Measurements from ENCODE around the gene DDB1. TPM values are rescaled to one million over a fixed set of nuclear protein-coding genes. Genes with fewer than 3 reads are reported as not detected.
"Not testable (repeated sequence)": the region's sequence is repeated elsewhere in the genome, so short reads cannot be mapped to it uniquely, and the experiment has no call there.

The DDB1 gene
- total RNA-seq, 1 donor from 2014 or later: 243 TPM

DNA sequence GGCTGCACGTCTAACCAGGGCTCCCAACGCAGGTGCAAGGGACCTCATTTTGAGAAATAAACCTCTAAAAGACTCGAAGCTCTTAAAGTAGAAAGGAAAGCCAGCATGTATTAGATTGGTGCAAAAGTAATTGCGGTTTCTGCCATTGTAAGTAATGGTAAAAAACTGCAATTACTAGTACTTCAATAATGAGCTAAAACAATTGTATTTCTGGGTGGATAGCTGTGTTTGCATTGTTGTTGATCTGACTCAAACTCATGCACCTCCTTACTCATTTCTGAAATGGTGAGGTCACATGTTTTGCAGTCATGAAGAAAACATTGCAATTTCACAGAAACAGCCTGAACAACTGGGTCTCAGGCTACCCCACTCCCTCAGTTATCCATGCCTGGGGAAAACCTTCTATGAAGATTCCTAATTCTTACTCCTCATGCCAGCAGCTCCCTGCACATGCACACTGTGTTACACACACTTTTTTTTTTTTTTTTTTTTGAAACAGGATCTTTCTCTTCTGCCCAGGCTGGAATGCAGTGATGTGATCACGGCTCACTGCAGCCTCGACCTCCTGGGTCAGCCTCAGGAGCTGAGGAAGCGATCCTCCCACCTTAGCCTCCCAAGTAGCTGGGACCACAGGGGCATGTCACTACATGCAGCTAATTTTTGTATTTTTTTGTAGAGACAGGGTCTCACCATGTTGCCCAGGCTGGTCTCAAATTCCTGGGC lies 62.4 kb downstream of the DDB1 start:
- DNase-seq (ENCODE audit: low spot score): no peak

GRCh38 chr11:61268588-61269250 lies 64.2 kb downstream of the DDB1 start:
- no peak for DNase-seq (ENCODE audit: low spot score)

GRCh38 chr11:61267437-61267841 lies 65.5 kb downstream of the DDB1 start:
- no peak for DNase-seq (ENCODE audit: low spot score)

- DNase-seq (ENCODE audit: low spot score): no peak
Observed at GRCh38 chr11:61266602-61267001, 66.3 kb downstream of the DDB1 start.

GRCh38 chr11:61265357-61265756 lies 67.5 kb downstream of the DDB1 start:
- DNase-seq (ENCODE audit: low spot score): no peak

DNA sequence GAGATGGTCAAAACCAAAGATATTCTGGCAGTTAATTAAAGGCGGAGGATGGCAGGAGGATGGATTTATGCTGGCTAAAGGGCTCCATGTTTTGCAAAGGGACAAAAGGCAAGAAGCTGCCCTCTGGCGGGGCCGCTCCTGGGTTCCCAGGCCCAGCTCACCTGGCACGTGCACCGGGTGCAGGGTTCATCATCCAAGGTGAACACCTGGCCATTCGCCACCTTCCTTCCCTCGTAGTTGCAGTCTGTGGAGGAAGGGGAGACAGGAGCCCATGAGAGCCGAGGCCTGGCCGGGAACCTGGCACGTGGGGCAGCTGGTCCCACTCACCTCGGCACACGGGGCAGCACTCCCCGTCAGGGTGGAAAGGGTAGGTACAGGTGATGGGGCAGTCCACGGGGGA lies 68.1 kb downstream of the DDB1 start:
- DNase-seq (ENCODE audit: low spot score): no peak

- no peak for DNase-seq (ENCODE audit: low spot score)
Observed at GRCh38 chr11:61264371-61264770, 68.5 kb downstream of the DDB1 start.

DNA sequence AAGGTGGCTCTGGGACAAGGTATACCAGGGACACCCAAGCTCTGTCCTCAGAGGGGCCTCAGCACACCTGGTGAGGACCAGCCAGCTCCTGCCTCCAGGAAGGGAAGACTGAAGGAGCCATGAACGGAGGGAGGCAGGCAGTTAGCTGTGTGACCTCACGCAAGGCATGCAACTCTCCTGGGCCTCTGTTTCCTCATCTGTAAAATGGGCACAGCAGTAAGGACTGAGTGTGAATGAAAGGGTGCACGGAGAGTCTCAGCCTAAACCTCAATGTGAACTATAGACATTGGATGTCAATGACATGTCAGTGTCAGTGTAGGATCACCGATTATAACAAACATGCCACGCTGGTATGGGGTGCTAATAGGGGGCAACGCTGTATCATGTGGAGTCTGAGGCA lies 73.5 kb downstream of the DDB1 start:
- DNase-seq (ENCODE audit: low spot score): no peak

DNA sequence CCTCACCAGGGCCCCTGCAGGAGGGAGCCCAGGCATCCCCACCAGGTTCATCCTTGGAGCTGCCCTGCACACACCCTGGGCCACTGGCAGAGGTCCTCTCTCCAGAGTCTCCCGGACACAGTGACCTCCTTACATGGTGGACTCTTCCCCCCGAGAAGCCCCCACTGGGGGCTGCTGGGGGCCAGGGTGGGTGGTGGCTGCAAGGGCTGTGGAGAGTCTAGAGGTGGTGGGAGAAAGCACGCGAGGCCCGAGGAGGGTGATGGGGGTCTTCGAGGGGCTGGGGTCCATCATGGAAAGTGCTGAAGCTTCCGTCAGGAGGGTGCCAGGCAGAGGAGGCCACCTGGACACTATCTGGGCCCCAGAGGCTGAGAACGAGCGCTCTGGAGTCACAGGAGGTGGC lies 74.4 kb downstream of the DDB1 start:
- DNase-seq (ENCODE audit: low spot score): no peak

DNA sequence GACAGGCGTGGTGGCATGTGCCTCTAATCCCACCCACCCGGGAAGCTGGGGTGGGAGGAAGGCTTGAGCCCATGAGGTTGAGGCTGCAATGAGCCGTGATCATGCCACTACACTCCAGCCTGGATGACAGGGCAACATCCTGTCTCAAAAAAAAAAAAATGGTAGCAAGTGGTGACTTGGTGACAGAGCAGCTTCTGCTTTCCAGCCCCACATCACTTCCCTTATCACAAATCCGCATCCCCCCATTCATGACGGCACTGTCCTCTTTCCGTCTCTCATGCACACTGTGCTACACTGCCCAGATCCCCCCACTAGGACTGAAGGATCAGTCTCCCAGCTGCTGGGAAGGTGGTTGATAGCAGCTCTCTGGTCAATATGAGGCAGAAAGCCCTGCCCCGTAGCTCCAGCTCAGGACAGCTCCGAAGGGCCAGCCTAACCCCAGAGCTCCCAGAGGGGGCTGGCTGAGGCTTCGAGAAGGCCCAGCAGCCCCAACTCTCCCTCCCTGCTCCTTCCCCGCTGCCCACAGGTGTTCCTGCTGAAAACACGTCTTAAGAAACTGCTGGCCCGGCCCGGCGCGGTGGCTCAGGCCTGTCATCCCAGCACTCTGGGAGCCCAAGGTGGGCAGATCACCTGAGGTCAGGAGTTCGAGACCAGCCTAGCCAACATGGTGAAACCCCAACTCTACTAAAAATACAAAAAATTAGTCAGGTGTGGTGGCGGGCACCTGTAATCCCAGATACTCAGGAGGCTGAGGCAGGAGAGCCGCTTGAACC lies 76.0 kb downstream of the DDB1 start:
- DNase-seq (ENCODE audit: low spot score): no peak

- DNase-seq (ENCODE audit: low spot score): peak; percentile 35
Observed at GRCh38 chr11:61254403-61255025, 78.4 kb downstream of the DDB1 start.

GRCh38 chr11:61252332-61252731 lies 80.6 kb downstream of the DDB1 start:
- DNase-seq (ENCODE audit: low spot score): not testable (repeated sequence)

DNA sequence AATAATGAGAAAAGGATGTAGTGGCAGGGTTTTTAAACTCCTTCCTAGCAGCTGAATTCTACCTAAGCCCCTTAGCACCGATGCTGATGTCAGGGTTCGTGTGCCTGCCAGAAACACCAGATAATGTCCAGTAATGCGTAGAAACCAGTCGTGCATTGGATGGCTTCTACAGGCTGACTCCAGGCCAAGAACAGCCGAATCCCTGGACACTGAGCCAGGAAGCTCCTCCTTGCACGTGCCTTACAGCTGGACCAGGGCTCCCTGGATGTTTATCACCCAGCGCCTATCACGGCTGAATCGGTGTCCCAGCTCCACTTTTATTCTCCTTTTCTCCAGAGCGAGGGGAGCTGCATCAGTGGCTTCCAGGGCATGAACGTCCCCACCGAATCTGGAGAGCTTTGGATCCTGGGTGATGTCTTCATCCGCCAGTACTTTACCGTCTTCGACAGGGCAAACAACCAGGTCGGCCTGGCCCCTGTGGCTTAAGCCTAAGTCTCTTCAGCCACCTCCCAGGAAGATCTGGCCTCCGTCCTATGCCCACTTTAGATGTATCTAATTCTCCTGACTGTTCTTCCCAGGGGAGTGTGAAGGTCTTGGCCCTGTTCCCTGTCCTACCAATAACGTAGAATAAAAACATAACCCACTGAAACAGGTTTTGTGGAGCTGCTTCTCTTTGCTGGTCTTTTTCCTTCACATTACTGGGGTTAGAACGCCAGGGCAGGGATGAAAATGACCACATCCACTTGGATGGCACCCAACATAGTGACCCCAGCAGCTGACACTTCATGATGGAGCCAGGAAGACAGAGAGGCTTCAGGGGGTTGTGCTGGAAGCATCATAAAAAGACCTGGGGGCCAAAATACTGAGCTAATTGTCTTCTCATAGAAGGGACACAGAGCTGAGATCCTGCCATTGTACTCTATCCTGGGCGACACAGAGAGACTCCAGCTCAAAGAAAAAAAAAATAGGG lies 81.8 kb downstream of the DDB1 start:
- peak; percentile 75 for DNase-seq (ENCODE audit: low spot score)

Other genes starting within 250 kb of the DDB1 start
- not detected for gene CD5, start 230.6 kb downstream of the DDB1 start, total RNA-seq (ENCODE audit: insufficient read depth, low replicate concordance)
- 11.1 TPM for gene VPS37C, start 171.7 kb downstream of the DDB1 start, total RNA-seq (ENCODE audit: insufficient read depth, low replicate concordance)
- 37.8 TPM for gene PGA3, start 129.6 kb downstream of the DDB1 start, total RNA-seq (ENCODE audit: insufficient read depth, low replicate concordance)
- gene PGA4, start 110.8 kb downstream of the DDB1 start, total RNA-seq (ENCODE audit: insufficient read depth, low replicate concordance): 30.8 TPM
- gene PGA5, start 91.9 kb downstream of the DDB1 start, total RNA-seq (ENCODE audit: insufficient read depth, low replicate concordance): 8.9 TPM
- not detected for gene VWCE, start 37.8 kb downstream of the DDB1 start, total RNA-seq (ENCODE audit: insufficient read depth, low replicate concordance)
- gene TKFC, start 123 bp upstream of the DDB1 start, total RNA-seq (ENCODE audit: insufficient read depth, low replicate concordance): 22.4 TPM
- gene CYB561A3, start 28.8 kb upstream of the DDB1 start, total RNA-seq (ENCODE audit: insufficient read depth, low replicate concordance): 26.2 TPM
- gene TMEM138, start 29.3 kb upstream of the DDB1 start, total RNA-seq (ENCODE audit: insufficient read depth, low replicate concordance): 16.6 TPM
- gene TMEM216, start 59.5 kb upstream of the DDB1 start, total RNA-seq (ENCODE audit: insufficient read depth, low replicate concordance): 16.9 TPM
- gene CPSF7, start 96.9 kb upstream of the DDB1 start, total RNA-seq (ENCODE audit: insufficient read depth, low replicate concordance): 18.3 TPM
- gene SDHAF2, start 97.0 kb upstream of the DDB1 start, total RNA-seq (ENCODE audit: insufficient read depth, low replicate concordance): 57.3 TPM
- not detected for gene LRRC10B, start 175.6 kb upstream of the DDB1 start, total RNA-seq (ENCODE audit: insufficient read depth, low replicate concordance)
- 1.4 TPM for gene SYT7, start 248.0 kb upstream of the DDB1 start, total RNA-seq (ENCODE audit: insufficient read depth, low replicate concordance)

Measured in umbilical cord (tissue), 2 donors.